Esophagus squamous epithelium (tissue), 5 donors: Measurements from ENCODE around the gene STK17A. TPM values are rescaled to one million over a fixed set of nuclear protein-coding genes. Genes with fewer than 3 reads are reported as not detected.
A peak's percentile ranks its signal among the peaks of the same experiment; 100 is the strongest.
"Not testable (repeated sequence)": the region's sequence is repeated elsewhere in the genome, so short reads cannot be mapped to it uniquely, and the experiment has no call there.

Experiments used
- DNase-seq: peaks from one replicate; lab custom pipeline; 2025; lab: John Stamatoyannopoulos, UW
- H3K27ac ChIP-seq, 4 donors: fragments of 200-600 bp; sonication (generic); one replicate each; pipeline ENCODE4 v1.5.1; 2016 to 2019; ENCODE audit warnings: mild to moderate bottlenecking in 1 of 4
- H3K27me3 ChIP-seq, 4 donors: fragments of 200-600 bp; sonication (generic); 1 replicate in 3 of 4; 2 replicates in 1 of 4; pipeline versions ENCODE4 v1.5.1 to v1.6.0; 2017 to 2021; ENCODE audit warnings: antibody characterized with exemption in 1 of 4
- H3K36me3 ChIP-seq, 3 donors: fragments of 200-600 bp; sonication (generic); one replicate each; pipeline ENCODE4 v1.5.1; 2016 to 2019
- H3K4me1 ChIP-seq, 3 donors: fragments of 200-600 bp; sonication (generic); one replicate each; pipeline ENCODE4 v1.5.1; 2017 to 2019
- H3K4me3 ChIP-seq, 4 donors: fragments of 200-600 bp; sonication (generic); 1 replicate in 3 of 4; 2 replicates in 1 of 4; pipeline ENCODE4 v1.5.1; 2016 to 2019; ENCODE audit warnings: mild to moderate bottlenecking in 2 of 4, moderate library complexity in 1 of 4
- H3K9me3 ChIP-seq, 3 donors: fragments of 200-600 bp; sonication (generic); one replicate each; pipeline ENCODE4 v1.5.1; 2016 to 2019
- POLR2A ChIP-seq, 4 donors: fragments of 450-650 bp; IDR thresholded peaks; one replicate each; pipeline ENCODE4 v1.6.1; 2017; ENCODE audit warnings: antibody characterized with exemption in 4 of 4, mild to moderate bottlenecking in 4 of 4, moderate library complexity in 3 of 4
- WGBS, 2 donors: methylation state at CpG; one replicate each; pipeline ENCODE4 v1.1.5; 2018; 5-methylcytosine and 5-hydroxymethylcytosine counted together
- intact Hi-C: fragments of 100-400 bp; cut with DNase I; formaldehyde crosslinking; loops from one replicate; pipeline ENCODE4 v1.15.0; 2022
- total RNA-seq, 4 donors: library from RNA; depleted of rRNA; stranded (reverse); fragments of >200 nt; gene quantifications; one replicate each; pipeline ENCODE4 v1.1.0, GENCODE V29; 2016
- TF ChIP-seq, protein P1 (sequence below), 6 experiments: fragments of 450-650 bp in 4 of 6; fragments of 200-600 bp in 2 of 6; sonication (generic) in 2 of 6; IDR thresholded peaks; one replicate each; pipeline ENCODE4 v1.5.1; 2016 to 2019; ENCODE audit warnings: antibody characterized with exemption in 6 of 6, mild to moderate bottlenecking in 4 of 6, moderate library complexity in 4 of 6
- donor health status: DM: yes; HTN: yes; CAD: no.

STK17A gene
- total RNA-seq, 4 donors from 2014 or later = 21.9 to 34.4 (median 22.8) TPM

DNA sequence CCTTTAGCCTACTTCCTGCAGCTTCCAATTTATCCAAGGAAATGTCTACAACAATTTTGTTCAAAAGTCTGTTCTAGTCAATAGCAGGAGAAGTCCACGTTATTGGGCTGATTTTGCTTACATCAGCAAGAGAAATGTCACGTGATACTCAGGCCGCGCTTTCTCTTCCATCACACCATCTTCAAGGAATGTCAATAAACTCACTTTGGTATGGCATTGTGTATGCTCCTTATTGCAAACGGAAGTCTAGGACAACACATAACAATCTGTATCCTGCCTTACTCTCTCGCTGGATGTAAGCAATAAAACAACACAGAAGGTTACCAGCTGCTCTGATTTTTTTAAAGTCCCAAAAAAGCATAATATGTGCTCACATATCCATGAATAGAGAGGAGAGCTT is 17.1 kb upstream of the STK17A start:
- no peak overlapping the region for H3K27ac ChIP-seq
- intact Hi-C loops = no loop called here
- H3K27me3 ChIP-seq = peaks cover 0 to 4% (median 0%) of the 10 kb centered on the region in 4 donors
- H3K9me3 ChIP-seq = no peaks in the 10 kb centered on the region
- no peak for DNase-seq
- no peaks in the 10 kb centered on the region for H3K36me3 ChIP-seq
- H3K4me1 ChIP-seq = peaks cover 0 to 16% (median 0%) of the 10 kb centered on the region in 3 donors
- no peak overlapping the region for H3K4me3 ChIP-seq
- 66 to 75% methylated on average over 6 of the region's 6 CpGs for WGBS, 2 donors
- TF ChIP-seq POLR2A (IDR thresholded peaks at IDR 0.05) = no peak
- TF ChIP-seq, protein P1, sequence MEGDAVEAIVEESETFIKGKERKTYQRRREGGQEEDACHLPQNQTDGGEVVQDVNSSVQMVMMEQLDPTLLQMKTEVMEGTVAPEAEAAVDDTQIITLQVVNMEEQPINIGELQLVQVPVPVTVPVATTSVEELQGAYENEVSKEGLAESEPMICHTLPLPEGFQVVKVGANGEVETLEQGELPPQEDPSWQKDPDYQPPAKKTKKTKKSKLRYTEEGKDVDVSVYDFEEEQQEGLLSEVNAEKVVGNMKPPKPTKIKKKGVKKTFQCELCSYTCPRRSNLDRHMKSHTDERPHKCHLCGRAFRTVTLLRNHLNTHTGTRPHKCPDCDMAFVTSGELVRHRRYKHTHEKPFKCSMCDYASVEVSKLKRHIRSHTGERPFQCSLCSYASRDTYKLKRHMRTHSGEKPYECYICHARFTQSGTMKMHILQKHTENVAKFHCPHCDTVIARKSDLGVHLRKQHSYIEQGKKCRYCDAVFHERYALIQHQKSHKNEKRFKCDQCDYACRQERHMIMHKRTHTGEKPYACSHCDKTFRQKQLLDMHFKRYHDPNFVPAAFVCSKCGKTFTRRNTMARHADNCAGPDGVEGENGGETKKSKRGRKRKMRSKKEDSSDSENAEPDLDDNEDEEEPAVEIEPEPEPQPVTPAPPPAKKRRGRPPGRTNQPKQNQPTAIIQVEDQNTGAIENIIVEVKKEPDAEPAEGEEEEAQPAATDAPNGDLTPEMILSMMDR (IDR thresholded peaks at IDR 0.05) = no peak

DNA sequence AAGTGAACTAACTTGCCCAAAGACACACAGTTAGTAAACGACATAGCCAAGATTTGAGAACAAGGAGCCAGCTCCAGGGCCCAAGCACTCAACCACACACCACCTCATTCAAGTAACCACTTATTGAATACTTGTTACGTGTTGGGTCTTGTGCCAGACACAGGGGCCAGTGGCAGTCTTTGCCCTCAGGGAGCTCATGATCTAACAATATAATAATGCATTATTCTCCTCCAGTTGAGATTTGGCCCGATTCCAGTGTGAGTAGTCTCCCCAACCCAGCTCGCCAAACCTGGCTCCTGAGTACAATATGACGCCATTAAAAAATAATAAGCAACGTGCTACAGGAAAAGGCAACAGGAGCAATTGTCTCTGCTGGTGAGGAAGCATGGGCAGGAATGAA is 14.4 kb upstream of the STK17A start:
- Histone ChIP-seq H3K27ac (peak overlapping the region; percentile 55 to 75 (median 66)), H3K36me3 (no peaks in the 10 kb centered on the region), H3K4me3 (no peak overlapping the region), H3K4me1 (peaks cover 0 to 28% (median 4%) of the 10 kb centered on the region in 3 donors), H3K27me3 (no peaks in the 10 kb centered on the region), H3K9me3 (no peaks in the 10 kb centered on the region)
- DNase-seq = no peak
- TF ChIP-seq, protein P1 (IDR thresholded peaks at IDR 0.05) = no peak
- TF ChIP-seq POLR2A (IDR thresholded peaks at IDR 0.05) = no peak
- WGBS, 2 donors = 51% methylated on average over 6 of the region's 6 CpGs
- intact Hi-C loops = no loop called here

DNA sequence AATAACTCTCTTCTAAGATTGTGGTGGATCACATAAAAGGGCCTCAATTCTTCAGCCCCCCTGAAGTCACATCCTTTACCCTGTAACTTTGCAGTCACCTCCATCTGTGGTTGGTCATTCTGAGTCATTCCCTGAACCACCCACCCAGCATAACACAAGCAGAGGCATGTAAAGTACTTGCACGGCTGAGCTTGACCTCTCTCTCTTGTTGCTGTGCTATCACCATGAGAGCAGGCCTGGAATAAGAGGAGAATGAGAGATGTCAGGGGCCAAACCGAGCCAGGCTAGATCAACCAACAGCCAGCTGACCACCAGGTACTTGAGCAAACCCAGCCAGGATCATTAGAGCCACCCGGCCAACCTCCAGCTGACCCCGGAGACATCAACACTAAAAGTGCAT is 13.5 kb upstream of the STK17A start:
- intact Hi-C loops = no loop called here

DNA sequence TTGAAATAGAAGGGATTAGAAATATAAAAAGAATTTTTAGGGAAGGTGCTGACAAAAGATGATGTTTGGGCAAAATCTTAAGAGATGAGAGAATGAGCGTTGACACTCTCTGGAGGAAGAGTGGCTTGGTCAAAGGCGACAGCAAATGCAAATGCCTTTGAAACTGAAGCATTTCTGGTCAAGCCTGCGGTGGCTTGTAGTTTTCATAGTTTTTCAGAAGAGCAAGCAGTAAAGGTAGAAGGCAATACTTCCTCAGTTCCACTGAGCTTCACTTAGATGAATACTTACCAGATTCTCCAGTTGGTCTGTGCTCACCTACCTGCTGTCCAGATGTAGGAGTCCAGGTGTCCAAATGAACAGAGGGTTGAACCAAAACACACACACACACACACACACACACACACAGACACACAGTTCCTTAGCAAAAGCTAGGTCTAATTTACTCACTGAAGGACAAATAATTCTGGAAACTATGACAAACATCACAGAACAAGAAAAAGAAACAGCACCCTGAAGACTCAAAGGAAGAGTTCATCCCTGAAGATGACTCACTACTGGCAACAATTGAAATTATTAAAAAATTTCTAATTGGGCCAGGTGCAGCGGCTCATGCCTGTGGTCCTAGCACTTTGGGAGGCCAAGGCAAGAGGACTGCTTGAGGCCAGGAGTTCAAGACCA is 12.1 kb upstream of the STK17A start:
- peaks cover 0 to 28% (median 4%) of the 10 kb centered on the region in 3 donors for H3K4me1 ChIP-seq
- no peaks in the 10 kb centered on the region for H3K27me3 ChIP-seq
- no peak for DNase-seq
- TF ChIP-seq, protein P1 (IDR thresholded peaks at IDR 0.05) = no peak
- TF ChIP-seq POLR2A (IDR thresholded peaks at IDR 0.05) = no peak
- H3K4me3 ChIP-seq = no peak overlapping the region
- intact Hi-C loops = no loop called here
- WGBS, 2 donors = 77 to 85% methylated on average over 4 of the region's 4 CpGs
- no peak overlapping the region for H3K27ac ChIP-seq
- H3K9me3 ChIP-seq = no peaks in the 10 kb centered on the region
- H3K36me3 ChIP-seq = no peaks in the 10 kb centered on the region

More for the DNA sequence above, 13.5 kb upstream of the STK17A start:
- DNase-seq = no peak
- peaks cover 0 to 28% (median 4%) of the 10 kb centered on the region in 3 donors for H3K4me1 ChIP-seq
- no peaks in the 10 kb centered on the region for H3K27me3 ChIP-seq
- no peaks in the 10 kb centered on the region for H3K9me3 ChIP-seq
- H3K4me3 ChIP-seq = no peak overlapping the region
- H3K36me3 ChIP-seq = no peaks in the 10 kb centered on the region
- peak overlapping the region in 3 of 4 donors; percentile 55 to 75 (median 68) for H3K27ac ChIP-seq
- WGBS, 2 donors = 63 to 72% methylated on average over 3 to 4 of the region's 4 CpGs
- TF ChIP-seq, protein P1 (IDR thresholded peaks at IDR 0.05) = no peak
- TF ChIP-seq POLR2A (IDR thresholded peaks at IDR 0.05) = no peak

DNA sequence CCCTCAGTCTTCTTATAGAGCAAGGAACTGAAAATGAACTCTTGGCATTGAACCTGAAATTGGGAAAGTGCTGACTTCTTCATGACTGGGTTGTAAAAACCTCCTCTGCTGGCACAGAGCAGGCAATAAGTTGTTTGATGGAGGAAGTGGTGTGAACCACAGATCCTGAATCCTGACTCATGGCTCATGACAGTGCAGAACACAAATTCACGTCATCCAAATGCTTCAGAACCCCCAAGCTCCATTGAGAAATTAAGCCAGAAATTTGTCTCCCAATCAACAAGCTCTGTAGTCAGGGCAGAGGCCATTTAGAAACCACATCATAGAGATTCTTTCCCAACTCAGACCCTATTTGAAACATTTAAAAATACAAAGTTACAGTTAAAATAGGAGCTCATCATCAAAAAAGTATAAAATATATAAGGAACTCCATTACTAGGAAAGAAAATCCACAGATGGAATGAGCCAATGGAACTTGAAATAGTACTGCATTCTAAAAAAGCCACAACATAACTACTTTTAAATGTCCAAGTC is 10.3 kb upstream of the STK17A start:
- no peak for DNase-seq
- Histone ChIP-seq H3K4me1 (peaks cover 0 to 28% (median 4%) of the 10 kb centered on the region in 3 donors), H3K4me3 (no peak overlapping the region), H3K36me3 (no peaks in the 10 kb centered on the region), H3K9me3 (no peaks in the 10 kb centered on the region), H3K27me3 (no peaks in the 10 kb centered on the region), H3K27ac (peak overlapping the region in 3 of 4 donors; percentile 47 to 53 (median 52))
- TF ChIP-seq, protein P1 (IDR thresholded peaks at IDR 0.05) = no peak
- intact Hi-C loops = no loop called here
- 6 to 28% methylated on average over 1 of the region's 1 CpG for WGBS, 2 donors

DNA sequence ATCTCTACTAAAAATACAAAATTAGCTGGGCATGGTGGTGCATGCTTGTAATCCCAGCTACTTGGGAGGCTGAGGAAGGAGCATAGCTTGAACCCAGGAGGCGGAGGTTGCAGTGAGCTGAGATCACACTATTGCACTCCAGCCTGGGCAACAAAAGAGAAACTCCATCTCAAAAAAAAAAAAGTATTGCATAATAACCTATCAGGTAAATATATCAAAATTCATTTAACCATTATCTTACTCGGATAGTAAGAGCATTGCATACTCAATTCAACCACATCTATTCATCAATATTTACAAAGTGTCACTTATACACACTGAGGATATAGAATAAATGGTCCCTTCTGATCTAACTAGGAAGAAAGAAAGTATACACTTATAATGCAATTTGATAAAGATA is 9.1 kb upstream of the STK17A start:
- DNase-seq, H3K4me3 ChIP-seq, H3K27me3 ChIP-seq, H3K9me3 ChIP-seq, intact Hi-C loops, H3K27ac ChIP-seq, H3K36me3 ChIP-seq: not testable (repeated sequence)
- 87 to 88% methylated on average over 2 of the region's 2 CpGs for WGBS, 2 donors
- H3K4me1 ChIP-seq = peaks cover 0 to 17% (median 4%) of the 10 kb centered on the region in 3 donors
